Natural killer cell (primary cell): ENCODE results near the gene FCER1G. TPM values are rescaled to one million over a fixed set of nuclear protein-coding genes. Genes with fewer than 3 reads are reported as not detected.

Source experiments
- ATAC-seq, 3 donors: fragments of 150-1000 bp in 2 of 3; fragments of 200-7000 bp in 1 of 3; cut with Tn5 transposase; 1 replicate in 1 of 3; 2 replicates in 2 of 3; pipeline ENCODE4 v1.10.0; 2021; ENCODE audit warnings: mild to moderate bottlenecking in 2 of 3, moderate library complexity in 2 of 3
- DNase-seq, 2 donors: peaks; one replicate each; pipeline versions ENCODE4 v3.0.0 to v3.0.0-alpha.2; 2013 to 2021; ENCODE audit warnings: mixed read lengths in 1 of 2
- H3K27ac ChIP-seq: one replicate; pipeline ENCODE4 v1.5.1; 2013; ENCODE audit warnings: mild to moderate bottlenecking, low read length
- H3K27me3 ChIP-seq: one replicate; pipeline ENCODE4 v1.6.1; 2013; ENCODE audit warnings: low read length; ENCODE audit not compliant: control insufficient read depth, insufficient read depth
- H3K36me3 ChIP-seq: one replicate; pipeline ENCODE4 v1.6.1; 2013; ENCODE audit warnings: low read length; ENCODE audit not compliant: control insufficient read depth, insufficient read depth
- H3K4me1 ChIP-seq: one replicate; pipeline ENCODE4 v1.6.1; 2013; ENCODE audit warnings: low read length; ENCODE audit not compliant: control insufficient read depth, insufficient read depth
- H3K4me3 ChIP-seq: one replicate; pipeline ENCODE4 v1.5.1; 2013; ENCODE audit warnings: low read length
- H3K9me3 ChIP-seq: one replicate; pipeline ENCODE4 v1.6.1; 2013; ENCODE audit warnings: low read length; ENCODE audit not compliant: control insufficient read depth, insufficient read depth
- H3K27ac Mint-ChIP-seq, 2 donors: one replicate each; pipeline ENCODE4 v1.8.0; 2022; ENCODE audit warnings: mild to moderate bottlenecking in 2 of 2, mixed read lengths in 2 of 2, moderate library complexity in 1 of 2
- H3K27me3 Mint-ChIP-seq, 2 donors: one replicate each; pipeline ENCODE4 v1.8.0; 2022; ENCODE audit warnings: low read depth in 2 of 2, mixed read lengths in 2 of 2
- H3K36me3 Mint-ChIP-seq: one replicate; pipeline ENCODE4 v1.8.0; 2022; ENCODE audit warnings: mixed read lengths
- H3K4me1 Mint-ChIP-seq, 2 donors: one replicate each; pipeline ENCODE4 v1.8.0; 2022; ENCODE audit warnings: mixed read lengths in 2 of 2
- H3K4me3 Mint-ChIP-seq: one replicate; pipeline ENCODE4 v1.8.0; 2022; ENCODE audit warnings: mild to moderate bottlenecking, moderate library complexity, mixed read lengths
- H3K9me3 Mint-ChIP-seq, 2 donors: one replicate each; pipeline ENCODE4 v1.8.0; 2022; ENCODE audit warnings: mixed read lengths in 2 of 2
- CTCF ChIP-seq: fragments of 200-600 bp; IDR thresholded peaks from one replicate; pipeline ENCODE4 v1.8.0; 2022; ENCODE audit warnings: antibody characterized with exemption
- WGBS: methylation state at CpG from one replicate; pipeline ENCODE4 v1.1.7; 2013; ENCODE audit warnings: missing lambda C conversion rate; ENCODE audit not compliant: insufficient coverage; 5-methylcytosine and 5-hydroxymethylcytosine counted together
- intact Hi-C: fragments of 100-400 bp; cut with micrococcal nuclease; formaldehyde crosslinking; loops from one replicate; pipeline ENCODE4 v1.14.2; 2022
- total RNA-seq, 4 donors: library from RNA; stranded (reverse); fragments of 120-200 nt in 1 of 4; gene quantifications; one replicate each; pipeline versions ENCODE4 v1.2.3 to v1.2.4, GENCODE V29; 2013 to 2022

Gene FCER1G
- total RNA-seq, 3 donors from 2014 or later (not counting 1 experiment from before 2014, with no cell fraction given), result 226 to 281 (median 259) TPM

DNA sequence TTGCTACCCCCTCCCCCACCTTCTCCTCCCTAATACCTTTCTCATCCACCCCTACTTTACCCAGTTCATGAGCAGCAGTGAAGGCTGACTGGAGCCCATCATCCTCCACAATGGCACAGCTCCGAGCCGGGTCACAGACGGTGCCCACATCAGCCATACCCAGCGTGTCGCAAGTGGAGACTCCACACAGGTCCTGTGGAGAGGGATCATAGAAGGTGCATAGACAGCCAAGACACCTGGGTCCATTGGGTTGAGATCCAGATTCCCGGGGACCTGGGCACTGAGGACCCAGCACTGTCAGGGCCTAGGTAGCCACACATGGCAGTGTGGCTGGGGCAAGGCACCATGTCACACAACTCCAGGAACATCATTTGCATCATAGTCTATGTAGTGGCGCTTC lies 19.0 kb upstream of the FCER1G start:
- no peak for DNase-seq
- no peak for TF ChIP-seq CTCF

GRCh38 chr1:161196521-161197451 lies 18.3 kb upstream of the FCER1G start:
- H3K36me3 ChIP-seq, result no peaks in the 10 kb centered on the region
- H3K4me3 Mint-ChIP-seq, result no peak overlapping the region
- no peaks in the 10 kb centered on the region for H3K27me3 ChIP-seq
- intact Hi-C loops, result no loop called here
- H3K27ac ChIP-seq, result no peak overlapping the region
- WGBS, result 89% methylated on average over 26 of the region's 27 CpGs
- H3K4me1 Mint-ChIP-seq, result peaks cover 33 to 79% of the 10 kb centered on the region in 2 donors
- H3K9me3 Mint-ChIP-seq, result no peaks in the 10 kb centered on the region
- no peak overlapping the region for H3K4me3 ChIP-seq
- H3K9me3 ChIP-seq, result no peaks in the 10 kb centered on the region
- no peaks in the 10 kb centered on the region for H3K27me3 Mint-ChIP-seq
- DNase-seq, result no peak
- H3K4me1 ChIP-seq, result peaks cover 69% of the 10 kb centered on the region
- ATAC-seq, result no peak
- peak overlapping the region in 1 of 2 donors; percentile 92 for H3K27ac Mint-ChIP-seq
- no peak for TF ChIP-seq CTCF
- no peaks in the 10 kb centered on the region for H3K36me3 Mint-ChIP-seq

More for the DNA sequence above, 19.0 kb upstream of the FCER1G start:
- Mint-ChIP-seq H3K4me3 (no peak overlapping the region), H3K4me1 (peaks cover 28 to 74% of the 10 kb centered on the region in 2 donors), H3K27ac (peak overlapping the region; percentile 82 to 92), H3K27me3 (no peaks in the 10 kb centered on the region), H3K36me3 (no peaks in the 10 kb centered on the region), H3K9me3 (no peaks in the 10 kb centered on the region)
- no peaks in the 10 kb centered on the region for H3K9me3 ChIP-seq
- intact Hi-C loops, result no loop called here
- no peak overlapping the region for H3K4me3 ChIP-seq
- no peak for ATAC-seq
- peaks cover 63% of the 10 kb centered on the region for H3K4me1 ChIP-seq
- no peaks in the 10 kb centered on the region for H3K27me3 ChIP-seq
- peak overlapping the region; percentile 60 for H3K27ac ChIP-seq
- WGBS, result 99% methylated on average over 7 of the region's 7 CpGs
- no peaks in the 10 kb centered on the region for H3K36me3 ChIP-seq

DNA sequence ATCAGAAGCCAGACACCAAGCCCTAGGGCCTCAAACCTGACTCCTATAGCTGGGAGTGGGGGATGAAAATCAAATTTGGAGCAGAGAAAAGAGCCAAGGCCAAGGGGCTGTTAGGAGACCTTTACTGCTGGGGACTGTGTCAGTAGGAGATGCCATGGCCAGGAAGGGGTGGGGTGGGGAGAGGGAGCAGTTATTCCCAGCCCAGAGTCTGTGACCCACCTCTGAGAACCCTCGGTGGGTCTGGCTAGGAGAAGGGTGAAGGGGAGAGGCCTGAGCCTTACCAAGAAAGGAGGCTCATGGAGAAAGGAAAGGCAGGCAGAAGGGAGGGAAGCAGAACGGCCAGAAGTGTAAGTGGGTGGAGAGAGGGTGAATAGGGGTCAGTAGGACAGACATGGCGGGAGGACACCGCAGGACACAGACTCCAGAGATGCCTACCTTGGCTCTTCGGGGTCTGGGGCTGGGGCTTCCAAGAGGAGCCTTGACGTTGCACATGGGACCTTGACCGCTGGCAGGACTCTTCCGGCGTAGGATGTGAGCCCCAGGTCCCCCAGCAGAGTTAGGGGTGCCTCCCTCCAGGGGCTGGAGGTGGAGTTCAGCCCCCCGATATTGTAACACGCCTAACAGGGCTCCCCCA lies 17.4 kb upstream of the FCER1G start:
- Histone ChIP-seq H3K36me3 (no peaks in the 10 kb centered on the region), H3K4me3 (no peak overlapping the region), H3K27me3 (no peaks in the 10 kb centered on the region), H3K9me3 (no peaks in the 10 kb centered on the region), H3K4me1 (peaks cover 66% of the 10 kb centered on the region), H3K27ac (no peak overlapping the region)
- 95% methylated on average over 11 of the region's 11 CpGs for WGBS
- H3K9me3 Mint-ChIP-seq, result no peaks in the 10 kb centered on the region
- intact Hi-C loops, result no loop called here
- no peak overlapping the region for H3K4me3 Mint-ChIP-seq
- ATAC-seq (no peak), DNase-seq (no peak)
- H3K36me3 Mint-ChIP-seq, result no peaks in the 10 kb centered on the region
- H3K27ac Mint-ChIP-seq, result no peak overlapping the region
- TF ChIP-seq CTCF, result no peak
- no peaks in the 10 kb centered on the region for H3K27me3 Mint-ChIP-seq
- peaks cover 26 to 72% of the 10 kb centered on the region in 2 donors for H3K4me1 Mint-ChIP-seq
